PC-3 (cell line): ENCODE results near the gene SLC4A9. TPM values are rescaled to one million over a fixed set of nuclear protein-coding genes. Genes with fewer than 3 reads are reported as not detected.

Experiments
- ATAC-seq: fragments of 200-7000 bp; cut with Tn5 transposase; 2 replicates; pipeline ENCODE4 v1.9.1; 2020; ENCODE audit warnings: mild to moderate bottlenecking, moderate library complexity
- BruUV-seq: library from RNA; stranded (reverse); fragments of 400-500 nt; replicated peaks from 2 replicates; lab custom pipeline; 2021; lab: Mats Ljungman, UMichigan
- CTCF ChIA-PET: fragments of 300-600 bp; sonication (Branson Sonifier 250); formaldehyde crosslinking; loops from one replicate; lab custom pipeline; 2022; ENCODE audit warnings: antibody characterized with exemption; lab: Charles Lee
- POLR2A ChIA-PET: fragments of 300-600 bp; sonication (Branson Sonifier 250); formaldehyde crosslinking; loops from one replicate; lab custom pipeline; 2022; ENCODE audit warnings: antibody characterized with exemption; ENCODE audit not compliant: unreplicated experiment; lab: Charles Lee
- DNase-seq: peaks from one replicate; pipeline ENCODE4 v3.0.0-alpha.2; 2015
- H2AFZ ChIP-seq: fragments of 300-600 bp; sonication (generic); 2 replicates; pipeline ENCODE4 v1.6.0; 2016; ENCODE audit warnings: antibody characterized with exemption, low read length
- H3F3A ChIP-seq: fragments of 300-600 bp; sonication (generic); one replicate; pipeline ENCODE4 v1.6.0; 2017; ENCODE audit warnings: antibody characterized with exemption, low read length, control low read depth, mild to moderate bottlenecking; ENCODE audit not compliant: unreplicated experiment
- H3K27ac ChIP-seq: fragments of 300-600 bp; sonication (generic); 2 replicates; pipeline ENCODE4 v1.5.1; 2016; ENCODE audit warnings: mild to moderate bottlenecking, low read length
- H3K27me3 ChIP-seq: fragments of 300-600 bp; sonication (generic); 2 replicates; pipeline ENCODE4 v1.6.1; 2016; ENCODE audit warnings: low read length, mixed read lengths
- H3K36me3 ChIP-seq: fragments of 300-600 bp; sonication (generic); 2 replicates; pipeline ENCODE4 v1.6.1; 2016; ENCODE audit warnings: low read depth, mixed run types, low read length, mixed read lengths
- H3K4me1 ChIP-seq: fragments of 300-600 bp; sonication (generic); 2 replicates; pipeline ENCODE4 v1.5.1; 2016; ENCODE audit warnings: low read length; ENCODE audit not compliant: insufficient read depth
- H3K4me2 ChIP-seq: fragments of 300-600 bp; sonication (generic); 2 replicates; pipeline ENCODE4 v1.6.0; 2016; ENCODE audit warnings: low read length
- H3K4me3 ChIP-seq: fragments of 300-600 bp; sonication (generic); 2 replicates; pipeline ENCODE4 v1.5.1; 2016; ENCODE audit warnings: mild to moderate bottlenecking, low read length, mixed read lengths
- H3K79me2 ChIP-seq: fragments of 300-600 bp; sonication (generic); 2 replicates; pipeline ENCODE4 v1.6.1; 2017; ENCODE audit warnings: low read length, mixed read lengths
- H3K9ac ChIP-seq: fragments of 300-600 bp; sonication (generic); 2 replicates; pipeline ENCODE4 v1.6.0; 2016; ENCODE audit warnings: mild to moderate bottlenecking, low read length
- H3K9me2 ChIP-seq: fragments of 300-600 bp; sonication (generic); replicated peaks from 2 replicates; pipeline ENCODE4 v1.6.1; 2016; ENCODE audit warnings: mixed run types, low read length, mixed read lengths
- H3K9me3 ChIP-seq: fragments of 300-600 bp; sonication (generic); 2 replicates; pipeline ENCODE4 v1.6.1; 2016; ENCODE audit warnings: low read length, mixed read lengths
- H4K20me1 ChIP-seq: fragments of 300-600 bp; sonication (generic); 2 replicates; pipeline ENCODE4 v1.6.1; 2016; ENCODE audit warnings: low read length, mixed read lengths
- EZH2 ChIP-seq: fragments of 300-600 bp; sonication (generic); IDR thresholded peaks from one replicate; pipeline ENCODE4 v1.6.1; 2017; ENCODE audit warnings: antibody characterized with exemption, mild to moderate bottlenecking, low read length; ENCODE audit not compliant: unreplicated experiment
- EZH2phosphoT487 ChIP-seq: fragments of 300-600 bp; sonication (generic); IDR thresholded peaks from 2 replicates; pipeline ENCODE4 v1.6.1; 2018; ENCODE audit warnings: mild to moderate bottlenecking, antibody characterized with exemption, low read length, borderline replicate concordance
- intact Hi-C: fragments of 100-400 bp; cut with micrococcal nuclease; formaldehyde crosslinking; loops from 2 replicates; pipeline ENCODE4 v1.9.0; 2023
- total RNA-seq: library from RNA; depleted of rRNA; stranded (reverse); fragments of >200 nt; gene quantifications from 2 replicates; pipeline ENCODE4 v1.2.3, GENCODE V29; 2014
- TF ChIP-seq, protein P1 (sequence below): fragments of 300-600 bp; sonication (generic); conservative IDR thresholded peaks from 2 replicates; pipeline ENCODE4 v1.5.1; 2017; ENCODE audit warnings: antibody characterized with exemption, low read depth, mild to moderate bottlenecking, low read length

Gene SLC4A9
- total RNA-seq, 1 experiment from 2014 or later = 0.29 TPM

GRCh38 chr5:140363631-140364471 is 3.9 kb downstream of the SLC4A9 start:
- H3K27me3 ChIP-seq = no peaks in the 10 kb centered on the region
- peaks cover 11% of the 10 kb centered on the region for H3K4me1 ChIP-seq
- no peak for ATAC-seq
- H3K4me2 ChIP-seq = peak overlapping the region; percentile 78
- H3F3A ChIP-seq = no peaks in the 10 kb centered on the region
- H3K9ac ChIP-seq = no peak overlapping the region
- POLR2A ChIA-PET = no interaction called here
- BruUV-seq = no TSS peak
- no peaks in the 10 kb centered on the region for H3K36me3 ChIP-seq
- H2AFZ ChIP-seq = peak overlapping the region; percentile 77
- peak overlapping the region; percentile 43; the same call in 1 of the 2 replicates for H3K4me3 ChIP-seq
- H3K79me2 ChIP-seq = no peaks in the 10 kb centered on the region
- H3K9me3 ChIP-seq = no peaks in the 10 kb centered on the region
- TF ChIP-seq EZH2phosphoT487 = no peak
- no peak for TF ChIP-seq EZH2
- TF ChIP-seq, protein P1, sequence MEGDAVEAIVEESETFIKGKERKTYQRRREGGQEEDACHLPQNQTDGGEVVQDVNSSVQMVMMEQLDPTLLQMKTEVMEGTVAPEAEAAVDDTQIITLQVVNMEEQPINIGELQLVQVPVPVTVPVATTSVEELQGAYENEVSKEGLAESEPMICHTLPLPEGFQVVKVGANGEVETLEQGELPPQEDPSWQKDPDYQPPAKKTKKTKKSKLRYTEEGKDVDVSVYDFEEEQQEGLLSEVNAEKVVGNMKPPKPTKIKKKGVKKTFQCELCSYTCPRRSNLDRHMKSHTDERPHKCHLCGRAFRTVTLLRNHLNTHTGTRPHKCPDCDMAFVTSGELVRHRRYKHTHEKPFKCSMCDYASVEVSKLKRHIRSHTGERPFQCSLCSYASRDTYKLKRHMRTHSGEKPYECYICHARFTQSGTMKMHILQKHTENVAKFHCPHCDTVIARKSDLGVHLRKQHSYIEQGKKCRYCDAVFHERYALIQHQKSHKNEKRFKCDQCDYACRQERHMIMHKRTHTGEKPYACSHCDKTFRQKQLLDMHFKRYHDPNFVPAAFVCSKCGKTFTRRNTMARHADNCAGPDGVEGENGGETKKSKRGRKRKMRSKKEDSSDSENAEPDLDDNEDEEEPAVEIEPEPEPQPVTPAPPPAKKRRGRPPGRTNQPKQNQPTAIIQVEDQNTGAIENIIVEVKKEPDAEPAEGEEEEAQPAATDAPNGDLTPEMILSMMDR = no peak
- no peak overlapping the region for H3K27ac ChIP-seq
- no peaks in the 10 kb centered on the region for H3K9me2 ChIP-seq
- no peak for DNase-seq
- intact Hi-C loops = no loop called here
- CTCF ChIA-PET = interaction anchor here (0.6 to 0.8 kb wide), 3 partner anchors 9 to 70 kb away, joined by 3 to 5 read pairs (median 3); no protein-coding TSS in a partner anchor
- H4K20me1 ChIP-seq = no peaks in the 10 kb centered on the region

DNA sequence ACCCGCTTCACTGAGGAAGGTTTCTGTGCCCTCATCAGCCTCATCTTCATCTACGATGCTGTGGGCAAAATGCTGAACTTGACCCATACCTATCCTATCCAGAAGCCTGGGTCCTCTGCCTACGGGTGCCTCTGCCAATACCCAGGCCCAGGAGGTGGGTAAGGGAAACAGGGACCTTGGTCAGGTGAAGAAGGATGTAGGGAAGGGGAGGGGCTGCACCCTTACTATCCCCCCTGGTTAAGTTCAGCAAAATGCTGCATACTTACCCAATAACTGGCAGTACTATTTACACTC is 4.4 kb downstream of the SLC4A9 start:
- Histone ChIP-seq H2AFZ (no peak overlapping the region), H3K27ac (no peak overlapping the region), H3K4me1 (peaks cover 11% of the 10 kb centered on the region), H4K20me1 (no peaks in the 10 kb centered on the region), H3K4me3 (no peak overlapping the region), H3K9ac (no peak overlapping the region), H3F3A (no peaks in the 10 kb centered on the region), H3K36me3 (no peaks in the 10 kb centered on the region), H3K4me2 (no peak overlapping the region), H3K9me3 (no peaks in the 10 kb centered on the region), H3K27me3 (no peaks in the 10 kb centered on the region), H3K9me2 (no peaks in the 10 kb centered on the region), H3K79me2 (no peaks in the 10 kb centered on the region)
- TF ChIP-seq, protein P1 = no peak
- no peak for TF ChIP-seq EZH2
- no peak for TF ChIP-seq EZH2phosphoT487
- DNase-seq = no peak
- intact Hi-C loops = no loop called here
- POLR2A ChIA-PET = no interaction called here
- CTCF ChIA-PET = interaction anchor here (0.8 kb wide), 1 partner anchor 12 kb away, joined by 3 read pairs; no protein-coding TSS in a partner anchor
- ATAC-seq = no peak
- no TSS peak for BruUV-seq

- no peaks in the 10 kb centered on the region for H3K36me3 ChIP-seq
- H3K4me1 ChIP-seq = peaks cover 11% of the 10 kb centered on the region
- no peak overlapping the region for H2AFZ ChIP-seq
- peak; percentile 74 for DNase-seq
- H3K27me3 ChIP-seq = no peaks in the 10 kb centered on the region
- no peaks in the 10 kb centered on the region for H3K9me2 ChIP-seq
- no TSS peak for BruUV-seq
- POLR2A ChIA-PET = no interaction called here
- peak; percentile 59 for ATAC-seq
- no peak overlapping the region for H3K9ac ChIP-seq
- no peak overlapping the region for H3K27ac ChIP-seq
- no peaks in the 10 kb centered on the region for H3K9me3 ChIP-seq
- H3F3A ChIP-seq = no peaks in the 10 kb centered on the region
- no peak overlapping the region for H3K4me3 ChIP-seq
- TF ChIP-seq EZH2 (no peak), EZH2phosphoT487 (no peak)
- TF ChIP-seq, protein P1 = no peak
- no peaks in the 10 kb centered on the region for H4K20me1 ChIP-seq
- no peaks in the 10 kb centered on the region for H3K79me2 ChIP-seq
- intact Hi-C loops = no loop called here
- H3K4me2 ChIP-seq = 0 out of 2 replicates have a peak overlapping the region, but pooled peaks have one; percentile 10
- CTCF ChIA-PET = no interaction called here
Measured at GRCh38 chr5:140365282-140365681, 5.3 kb downstream of the SLC4A9 start.
